ENCODE data around the gene GPATCH4.

Gene GPATCH4

DNA sequence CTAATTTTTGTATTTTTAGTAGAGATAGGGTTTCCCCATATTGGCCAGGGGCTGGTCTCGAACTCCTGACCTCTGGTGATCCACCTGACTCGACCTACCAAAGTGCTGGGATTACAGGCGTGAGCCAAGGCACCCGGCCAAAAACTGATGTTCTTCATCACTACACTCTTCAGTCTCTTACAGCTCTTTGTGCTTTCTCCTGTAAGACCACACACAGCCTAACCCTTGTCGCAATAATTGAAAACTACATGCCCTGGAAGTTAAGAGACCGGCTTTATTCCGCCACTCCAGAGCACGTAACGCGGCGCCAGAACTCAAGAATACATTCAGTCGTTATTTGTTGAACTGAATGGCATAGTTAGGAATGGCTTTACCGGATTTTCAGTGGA, 552 bp downstream of the GPATCH4 start:
- peaks cover 30% of the 10 kb centered on the region for H3K4me1 ChIP-seq
- no peaks in the 10 kb centered on the region for H3K9me3 ChIP-seq
- peaks cover 11% of the 10 kb centered on the region; the same call in 1 of the 2 replicates for H4K20me1 ChIP-seq
- peak overlapping the region; percentile 86 for H3K9ac ChIP-seq
- peak overlapping the region; percentile 78 for H3K4me3 ChIP-seq
- TF ChIP-seq Cebpa-rat (IDR thresholded peaks at IDR 0.05) = no peak
- H3K27me3 ChIP-seq = no peaks in the 10 kb centered on the region
- peaks cover 36% of the 10 kb centered on the region for H3K36me3 ChIP-seq
- peak overlapping the region; percentile 88 for H3K27ac ChIP-seq
- peak overlapping the region; percentile 92 for H3K4me2 ChIP-seq

- Histone ChIP-seq H3K4me2 (peak overlapping the region; percentile 92), H3K4me1 (peaks cover 30% of the 10 kb centered on the region), H4K20me1 (peaks cover 11% of the 10 kb centered on the region; the same call in 1 of the 2 replicates), H3K4me3 (peak overlapping the region; percentile 78; the same call in 1 of the 2 replicates), H3K27me3 (no peaks in the 10 kb centered on the region), H3K27ac (no peak overlapping the region), H3K9me3 (no peaks in the 10 kb centered on the region), H3K36me3 (peaks cover 45% of the 10 kb centered on the region), H3K9ac (peak overlapping the region; percentile 86; the same call in 1 of the 2 replicates)
- no peak for TF ChIP-seq Cebpa-rat (IDR thresholded peaks at IDR 0.05)
Observed at GRCh38 chr1:156599811-156600210, 1.5 kb downstream of the GPATCH4 start.

- Histone ChIP-seq H3K4me2 (0 out of 2 replicates have a peak overlapping the region, but pooled peaks have one; percentile 92), H3K27ac (no peak overlapping the region; the same call in 1 of the 2 replicates), H3K4me1 (peaks cover 39% of the 10 kb centered on the region), H3K9me3 (no peaks in the 10 kb centered on the region), H3K36me3 (peaks cover 54% of the 10 kb centered on the region), H3K27me3 (no peaks in the 10 kb centered on the region), H3K9ac (no peak overlapping the region), H4K20me1 (peaks cover 11% of the 10 kb centered on the region; the same call in 1 of the 2 replicates), H3K4me3 (no peak overlapping the region)
- no peak for TF ChIP-seq Cebpa-rat (IDR thresholded peaks at IDR 0.05)
Observed at GRCh38 chr1:156598731-156599432, 2.4 kb downstream of the GPATCH4 start.

GRCh38 chr1:156598125-156598524, 3.2 kb downstream of the GPATCH4 start:
- no peak overlapping the region for H3K27ac ChIP-seq
- no peak overlapping the region for H3K9ac ChIP-seq
- TF ChIP-seq Cebpa-rat (IDR thresholded peaks at IDR 0.05) = no peak
- H3K4me3 ChIP-seq = no peak overlapping the region
- H3K4me2 ChIP-seq = no peak overlapping the region
- H3K9me3 ChIP-seq = no peaks in the 10 kb centered on the region
- peaks cover 62% of the 10 kb centered on the region for H3K36me3 ChIP-seq
- H3K27me3 ChIP-seq = no peaks in the 10 kb centered on the region
- peaks cover 11% of the 10 kb centered on the region; the same call in 1 of the 2 replicates for H4K20me1 ChIP-seq
- H3K4me1 ChIP-seq = peaks cover 47% of the 10 kb centered on the region

GRCh38 chr1:156596426-156596825, 4.9 kb downstream of the GPATCH4 start:
- peaks cover 69% of the 10 kb centered on the region for H3K36me3 ChIP-seq
- no peak overlapping the region for H3K27ac ChIP-seq

DNA sequence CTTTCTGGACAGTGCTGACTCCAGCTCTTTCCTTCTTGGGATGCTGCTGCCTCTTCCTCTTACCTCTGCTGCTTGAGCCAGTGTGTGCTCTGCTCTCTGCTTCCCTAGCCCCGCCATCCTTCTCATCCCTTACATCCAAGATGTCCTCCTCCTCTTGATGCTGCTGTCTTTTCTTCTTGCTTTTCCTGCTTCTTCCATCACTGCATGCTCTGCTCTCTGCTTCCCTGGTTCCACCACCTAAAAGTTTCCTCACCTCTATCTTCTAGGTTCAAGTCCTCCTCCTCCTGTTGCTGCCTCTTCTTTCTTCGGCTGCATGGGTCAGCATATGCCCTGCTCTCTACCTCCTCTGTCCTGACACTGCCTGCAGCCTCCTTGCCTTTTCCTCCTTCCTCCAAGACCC, 6.3 kb downstream of the GPATCH4 start:
- Histone ChIP-seq H3K4me2 (no peak overlapping the region), H3K9ac (peak overlapping the region; percentile 15; the same call in 1 of the 2 replicates), H3K4me3 (no peak overlapping the region), H3K27ac (peak overlapping the region; percentile 8; the same call in 1 of the 2 replicates), H3K9me3 (no peaks in the 10 kb centered on the region), H3K27me3 (no peaks in the 10 kb centered on the region), H4K20me1 (peaks cover 17% of the 10 kb centered on the region), H3K4me1 (peaks cover 51% of the 10 kb centered on the region), H3K36me3 (peaks cover 69% of the 10 kb centered on the region)
- no peak for TF ChIP-seq Cebpa-rat (IDR thresholded peaks at IDR 0.05)

More at GRCh38 chr1:156596426-156596825, 4.9 kb downstream of the GPATCH4 start:
- Histone ChIP-seq H3K4me3 (no peak overlapping the region), H3K9ac (no peak overlapping the region), H3K4me1 (peaks cover 48% of the 10 kb centered on the region), H4K20me1 (peaks cover 17% of the 10 kb centered on the region), H3K27me3 (no peaks in the 10 kb centered on the region), H3K4me2 (no peak overlapping the region), H3K9me3 (no peaks in the 10 kb centered on the region)
- TF ChIP-seq Cebpa-rat (IDR thresholded peaks at IDR 0.05) = no peak

DNA sequence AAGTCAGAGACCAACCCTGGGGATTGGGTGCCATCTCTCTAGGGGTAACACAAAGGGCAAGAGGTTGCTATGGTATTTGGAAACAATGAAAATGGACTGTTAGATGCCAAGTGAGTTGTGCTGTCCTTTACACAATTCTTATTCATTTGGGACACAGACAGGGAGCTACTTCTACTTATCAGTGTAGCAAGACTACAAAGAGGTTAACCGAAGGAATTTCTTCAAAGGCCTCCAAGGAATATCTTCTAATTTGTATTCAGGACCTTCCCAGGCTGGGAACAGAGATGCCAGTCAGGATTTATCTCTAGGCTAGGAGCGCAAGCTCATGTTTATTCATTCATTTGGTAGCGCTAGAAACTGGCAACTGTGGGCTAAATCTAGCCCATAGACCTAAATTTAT, 7.1 kb downstream of the GPATCH4 start:
- Histone ChIP-seq H3K4me2 (peak overlapping the region; percentile 86; the same call in 1 of the 2 replicates), H3K4me3 (no peak overlapping the region), H3K27me3 (no peaks in the 10 kb centered on the region), H3K36me3 (peaks cover 67% of the 10 kb centered on the region), H4K20me1 (peaks cover 17% of the 10 kb centered on the region), H3K27ac (peak overlapping the region; percentile 95; the same call in 1 of the 2 replicates), H3K4me1 (peaks cover 43% of the 10 kb centered on the region), H3K9ac (peak overlapping the region; percentile 15; the same call in 1 of the 2 replicates), H3K9me3 (no peaks in the 10 kb centered on the region)
- no peak for TF ChIP-seq Cebpa-rat (IDR thresholded peaks at IDR 0.05)

DNA sequence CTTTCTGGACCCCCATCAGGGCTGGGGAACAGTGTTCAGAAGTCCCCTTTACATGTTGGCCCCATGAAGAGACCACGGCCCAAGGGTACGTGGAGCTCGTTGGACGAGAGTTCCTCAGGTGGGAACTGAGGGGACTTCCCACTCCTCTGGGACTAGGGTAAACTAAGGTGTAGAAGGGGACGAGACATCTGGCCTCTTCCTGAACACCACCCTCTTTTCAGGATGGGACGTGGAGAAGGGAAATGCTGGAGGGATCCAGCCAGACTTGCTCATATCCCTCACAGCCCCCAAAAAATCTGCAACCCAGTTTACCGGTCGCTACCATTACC, 7.7 kb downstream of the GPATCH4 start:
- Histone ChIP-seq H3K9ac (peak overlapping the region; percentile 96; the same call in 1 of the 2 replicates), H3K9me3 (no peaks in the 10 kb centered on the region), H3K27ac (peak overlapping the region; percentile 95), H4K20me1 (peaks cover 17% of the 10 kb centered on the region), H3K4me3 (peak overlapping the region; percentile 90; the same call in 1 of the 2 replicates), H3K36me3 (peaks cover 62% of the 10 kb centered on the region), H3K27me3 (no peaks in the 10 kb centered on the region), H3K4me1 (peaks cover 42% of the 10 kb centered on the region), H3K4me2 (peak overlapping the region; percentile 86)
- TF ChIP-seq Cebpa-rat (IDR thresholded peaks at IDR 0.05) = no peak

DNA sequence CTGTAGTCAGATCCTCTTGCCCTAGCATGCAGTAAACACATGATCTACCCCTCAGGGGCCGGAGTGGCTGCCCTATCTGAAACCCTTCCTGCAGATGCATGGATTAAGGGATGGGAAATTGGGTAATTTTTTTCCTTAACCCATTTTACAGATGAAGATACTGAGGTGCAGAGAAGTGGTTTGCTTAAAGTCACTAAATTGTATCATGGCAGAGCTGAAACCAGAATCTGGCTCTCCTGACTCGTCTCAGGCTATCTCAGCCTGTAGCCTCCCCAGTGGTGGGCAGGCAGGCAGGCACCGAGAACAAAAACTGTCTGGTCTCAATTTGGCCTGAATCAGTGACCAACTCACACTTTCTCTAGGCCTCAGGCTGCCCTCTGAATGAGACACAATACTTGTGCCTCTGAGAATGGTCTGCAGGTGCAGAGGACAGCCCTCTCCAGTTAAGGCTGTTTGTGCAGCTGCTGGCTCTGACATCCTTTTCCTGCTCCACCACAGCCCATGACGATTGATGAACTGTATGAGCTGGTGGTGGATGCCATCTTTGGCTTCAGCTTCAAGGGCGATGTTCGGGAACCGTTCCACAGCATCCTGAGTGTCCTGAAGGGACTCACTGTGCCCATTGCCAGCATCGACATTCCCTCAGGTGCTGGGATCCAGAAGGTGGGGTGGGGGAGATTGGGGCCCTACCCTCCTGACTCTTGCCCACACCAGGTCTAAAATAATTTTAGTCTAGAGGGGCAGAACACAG, 8.2 kb downstream of the GPATCH4 start:
- Histone ChIP-seq H3K9me3 (no peaks in the 10 kb centered on the region), H3K4me2 (peak overlapping the region; percentile 86), H3K36me3 (peaks cover 56% of the 10 kb centered on the region), H4K20me1 (peaks cover 17% of the 10 kb centered on the region), H3K27ac (peak overlapping the region; percentile 95), H3K9ac (peak overlapping the region; percentile 96), H3K4me1 (peaks cover 42% of the 10 kb centered on the region), H3K27me3 (no peaks in the 10 kb centered on the region), H3K4me3 (peak overlapping the region; percentile 90)
- TF ChIP-seq Cebpa-rat (IDR thresholded peaks at IDR 0.05) = no peak
